Activated T-helper 1 cell treated with Interleukin-2 at 50 U/mL for 16 hours (primary cell): ENCODE results near the gene RCBTB2.

Experiments used
- DNase-seq: peaks from one replicate; pipeline ENCODE4 v3.0.0-alpha.2; 2020; ENCODE audit warnings: low read depth

The RCBTB2 gene

DNA sequence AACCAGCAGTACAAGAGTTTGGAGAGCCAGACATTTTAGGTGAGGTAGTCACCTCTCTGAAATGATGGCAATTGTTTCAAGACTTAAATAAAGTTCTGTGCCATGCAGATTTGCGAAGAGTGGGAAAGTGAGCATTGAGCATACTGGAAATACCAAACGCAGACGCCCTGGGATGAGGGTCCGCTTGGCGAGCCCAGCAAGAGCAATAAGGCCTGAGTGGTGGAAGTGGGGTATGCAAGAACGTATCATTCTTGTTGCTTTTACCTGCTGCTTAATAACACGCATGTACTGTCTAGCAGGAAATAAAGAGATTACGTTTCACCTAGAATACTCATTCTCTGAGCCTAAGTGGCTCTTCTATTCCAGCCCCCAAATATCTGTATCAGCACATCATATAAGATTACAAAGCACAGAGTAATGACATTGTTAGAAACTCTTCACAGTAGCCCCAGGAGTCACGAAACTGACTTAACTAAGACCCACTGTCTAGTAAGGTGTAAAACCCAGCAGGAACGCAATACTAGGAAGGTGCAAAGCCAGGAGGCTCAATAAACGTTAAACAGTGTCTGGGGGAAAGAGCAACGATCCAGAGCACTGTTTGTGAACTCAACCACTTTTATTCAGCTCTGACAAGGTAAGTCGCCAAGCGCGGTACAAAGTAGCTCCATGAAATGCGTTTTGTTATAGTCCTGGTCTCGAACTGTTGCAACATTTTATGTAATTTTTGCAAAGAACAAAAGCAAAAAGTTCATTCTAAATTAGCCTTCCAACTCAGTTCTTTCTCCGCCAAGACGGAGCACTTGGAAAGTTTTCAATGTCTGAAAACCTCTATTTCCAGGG, 1.2 kb downstream of the RCBTB2 start:
- no peak for DNase-seq

DNA sequence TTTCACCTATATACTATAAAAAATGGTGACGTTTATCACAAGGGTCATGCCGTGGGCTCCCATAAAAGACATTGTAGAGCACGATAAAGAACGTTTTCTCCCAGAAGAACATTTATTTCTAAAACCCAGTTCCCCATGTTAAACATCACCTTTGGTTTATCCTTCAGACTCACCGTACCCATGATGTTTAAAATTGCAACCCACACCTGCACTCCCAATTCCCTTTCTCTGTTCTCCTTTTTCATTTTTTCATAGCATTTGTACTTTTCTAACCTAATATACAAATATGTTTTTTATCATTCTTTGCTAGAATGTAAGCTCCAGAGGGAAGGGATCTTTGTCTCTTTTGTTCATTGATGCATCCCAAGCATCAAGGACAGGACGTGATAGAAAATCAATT, 2.0 kb downstream of the RCBTB2 start:
- DNase-seq, result no peak

DNA sequence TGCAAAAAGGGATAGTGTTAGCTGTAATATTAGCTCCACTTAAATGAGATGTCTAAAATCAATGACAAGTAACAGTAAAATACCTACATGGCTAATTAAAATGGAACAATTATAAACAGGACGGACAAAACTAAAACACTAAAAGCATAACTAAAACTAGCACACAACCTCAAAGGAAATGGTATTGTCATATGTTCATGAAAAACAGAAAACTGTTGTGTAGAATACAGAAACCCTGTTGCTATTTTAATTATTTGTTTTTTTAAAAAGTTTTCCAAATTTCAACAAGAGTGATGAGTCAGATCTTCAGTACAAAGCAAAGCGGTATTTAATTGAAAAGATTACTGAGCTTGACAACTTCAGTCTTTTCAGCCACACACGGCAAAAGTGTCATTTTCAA, 4.2 kb downstream of the RCBTB2 start:
- DNase-seq, result no peak

DNA sequence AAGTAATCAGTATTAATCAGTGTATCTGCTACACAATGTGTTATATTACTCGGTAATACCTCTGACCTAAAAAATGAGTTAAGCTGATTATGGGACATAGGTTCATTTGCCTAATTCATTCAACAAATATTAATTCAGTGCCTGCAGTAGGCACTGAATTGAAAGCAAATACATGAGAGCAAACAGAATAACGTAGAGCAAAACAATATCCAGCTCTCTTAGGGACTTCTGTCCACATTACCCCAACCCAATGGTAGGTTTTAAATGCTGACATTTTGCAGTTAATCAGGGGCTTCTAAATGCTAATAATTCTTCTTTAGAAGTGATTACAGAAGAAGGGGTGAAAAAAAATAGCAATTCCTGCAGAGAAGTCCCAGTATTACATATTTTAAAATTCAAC, 4.9 kb downstream of the RCBTB2 start:
- DNase-seq, result no peak

DNA sequence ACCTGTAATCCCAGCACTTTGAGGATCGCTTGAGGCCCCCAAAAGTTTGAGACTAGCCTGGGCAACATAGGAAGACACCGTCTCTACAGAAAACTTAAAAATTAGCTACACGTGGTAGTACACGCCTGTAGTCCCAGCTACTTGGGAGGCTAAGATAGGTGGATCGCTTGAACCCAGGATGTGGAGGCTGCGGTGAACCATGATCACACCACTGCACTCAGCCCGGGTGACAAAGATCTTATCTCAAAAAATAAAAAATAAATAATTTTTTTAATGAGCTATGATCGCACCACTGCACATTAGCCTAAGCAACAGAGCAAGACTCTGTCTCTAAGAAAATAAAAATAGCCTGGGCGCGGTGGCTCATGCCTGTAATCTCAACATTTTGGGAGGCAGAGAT, 6.6 kb downstream of the RCBTB2 start:
- no peak for DNase-seq

DNA sequence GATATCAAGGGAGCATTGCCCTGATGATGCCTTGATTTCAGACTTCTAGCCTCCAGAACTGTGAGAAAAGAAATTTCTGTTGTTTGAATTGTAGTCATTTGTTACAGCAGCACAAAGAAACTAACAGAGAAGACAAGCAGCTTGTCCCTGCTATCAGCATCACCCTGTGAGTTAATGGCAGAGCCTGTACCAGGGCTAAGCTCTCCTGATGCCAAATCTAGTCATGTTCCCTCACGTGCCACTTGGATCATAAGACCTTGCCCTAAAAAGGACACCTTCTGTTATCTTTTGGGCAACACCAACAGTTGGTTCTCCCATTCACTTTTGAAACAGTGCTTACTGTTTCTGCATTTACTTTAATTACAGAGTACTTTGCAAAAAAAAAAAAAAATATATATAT, 14.8 kb downstream of the RCBTB2 start:
- no peak for DNase-seq

DNA sequence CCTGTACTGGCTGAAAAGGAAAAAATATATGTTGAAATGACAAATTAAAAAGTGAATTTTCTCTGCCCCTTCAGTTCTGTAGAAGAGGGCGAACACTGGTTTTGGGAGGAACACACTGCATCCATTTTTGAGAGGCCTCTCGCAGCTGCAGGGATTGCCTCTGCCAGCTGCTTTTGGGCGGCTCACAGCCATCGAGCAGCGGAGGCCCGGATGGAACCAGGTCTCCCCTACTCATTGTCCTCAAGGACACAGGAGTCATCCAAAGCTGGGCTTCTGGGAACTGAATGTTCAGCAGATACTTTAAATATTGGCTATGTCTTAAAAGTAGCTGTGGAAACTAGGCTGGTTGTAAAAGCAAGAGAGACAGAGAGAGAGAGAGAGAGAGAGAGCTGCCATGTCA, 17.1 kb downstream of the RCBTB2 start:
- DNase-seq, result no peak

DNA sequence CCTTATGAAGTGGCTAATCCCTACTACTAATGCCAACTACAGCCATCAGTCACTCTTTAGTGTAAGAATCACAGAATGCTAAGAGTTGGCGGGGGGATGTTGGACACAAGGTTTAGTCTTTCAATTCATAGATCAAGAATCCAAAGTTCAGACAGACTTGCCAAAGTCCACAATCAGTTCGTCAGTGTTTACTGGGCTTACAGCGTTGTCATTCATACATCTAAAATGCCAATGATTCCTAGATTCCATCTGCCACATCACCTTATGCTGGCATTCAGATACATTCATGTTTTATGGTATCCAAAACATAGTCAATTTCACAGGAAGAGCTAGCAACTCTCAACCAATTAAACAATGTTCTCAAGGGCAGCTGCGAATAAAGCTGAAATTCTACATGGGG, 18.1 kb downstream of the RCBTB2 start:
- DNase-seq, result no peak

DNA sequence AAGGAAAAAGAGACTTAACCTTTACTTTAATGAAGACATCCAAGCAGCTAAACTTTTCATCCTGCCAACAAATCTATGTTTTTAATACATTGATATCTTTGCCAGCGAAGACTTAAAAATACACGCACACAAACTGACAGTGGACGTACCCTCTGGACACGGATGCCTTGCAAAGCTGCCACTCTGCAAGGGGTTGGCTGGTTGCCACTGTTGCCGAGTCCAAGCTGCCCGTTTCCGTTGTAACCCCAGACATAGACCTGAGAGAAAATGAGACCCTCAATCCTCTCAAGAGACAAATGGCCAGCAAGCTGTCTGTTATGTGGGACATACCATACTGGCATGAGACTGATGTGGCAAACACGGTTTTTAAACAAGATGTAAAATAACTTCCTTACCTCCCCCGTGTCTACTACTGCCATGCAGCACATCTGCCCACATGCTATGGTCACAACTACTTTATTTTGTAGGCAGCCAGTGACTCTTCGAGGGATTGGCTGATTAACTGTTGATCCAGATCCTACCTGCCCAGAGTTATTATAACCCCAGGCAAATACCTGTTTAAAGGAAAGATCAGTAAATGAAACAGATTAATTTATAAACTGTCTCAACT, 21.2 kb downstream of the RCBTB2 start:
- no peak for DNase-seq

DNA sequence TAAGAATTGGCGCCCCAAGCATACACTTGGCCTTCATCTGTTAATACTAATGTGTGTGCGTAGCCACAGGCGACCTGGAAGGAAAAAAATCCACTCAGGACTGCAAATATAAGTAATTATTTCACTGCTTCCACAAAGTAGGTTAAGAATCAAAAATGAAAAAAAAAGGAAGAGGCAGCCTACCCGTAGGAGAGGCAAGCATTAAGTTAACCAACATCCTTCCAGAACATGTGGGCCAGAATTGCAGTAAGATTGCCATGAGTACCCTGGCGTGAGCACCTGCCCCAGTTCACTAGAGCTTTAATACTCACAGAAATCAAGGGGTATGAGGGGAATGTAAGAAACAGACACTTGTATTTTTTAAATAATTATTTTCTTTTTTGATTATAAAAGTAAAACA, 22.2 kb downstream of the RCBTB2 start:
- no peak for DNase-seq

DNA sequence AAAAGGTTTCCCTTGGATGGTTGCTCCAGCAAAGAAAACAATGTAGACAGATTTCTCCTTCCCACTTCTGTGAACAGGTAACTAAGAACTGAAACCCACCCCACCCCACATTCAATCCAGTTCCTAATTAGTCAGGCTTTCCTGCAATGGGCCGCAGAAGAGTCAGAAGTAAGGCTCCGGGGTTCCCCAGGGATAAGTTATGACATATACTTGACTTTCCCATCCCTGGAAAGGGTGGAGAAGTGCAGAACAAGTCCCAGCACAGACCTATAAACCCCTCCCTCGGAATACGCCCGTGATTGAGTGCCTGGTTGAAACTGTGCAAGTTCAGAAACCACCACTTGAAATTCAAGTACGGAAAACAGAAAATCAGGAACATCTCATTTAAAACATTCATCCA, 24.9 kb downstream of the RCBTB2 start:
- no peak for DNase-seq

DNA sequence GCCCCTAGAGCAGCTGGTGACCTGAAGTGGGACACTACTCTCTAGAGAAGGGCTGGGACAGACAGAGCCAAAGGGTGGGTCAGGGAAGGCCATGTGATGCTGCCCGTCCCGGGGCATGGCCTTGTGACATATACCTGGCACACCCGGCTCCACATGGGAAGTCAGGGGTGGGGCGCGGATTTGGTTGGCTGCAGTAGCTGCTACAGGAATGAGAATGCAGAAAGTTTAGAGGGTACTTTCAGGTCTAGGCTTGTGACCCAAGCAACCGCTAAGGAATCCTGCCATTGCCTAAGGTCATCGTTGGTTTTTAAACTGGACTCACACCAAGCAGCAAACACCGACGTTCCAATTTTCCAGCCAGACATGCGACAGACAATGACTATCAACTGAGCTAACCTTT, 25.9 kb downstream of the RCBTB2 start:
- no peak for DNase-seq

DNA sequence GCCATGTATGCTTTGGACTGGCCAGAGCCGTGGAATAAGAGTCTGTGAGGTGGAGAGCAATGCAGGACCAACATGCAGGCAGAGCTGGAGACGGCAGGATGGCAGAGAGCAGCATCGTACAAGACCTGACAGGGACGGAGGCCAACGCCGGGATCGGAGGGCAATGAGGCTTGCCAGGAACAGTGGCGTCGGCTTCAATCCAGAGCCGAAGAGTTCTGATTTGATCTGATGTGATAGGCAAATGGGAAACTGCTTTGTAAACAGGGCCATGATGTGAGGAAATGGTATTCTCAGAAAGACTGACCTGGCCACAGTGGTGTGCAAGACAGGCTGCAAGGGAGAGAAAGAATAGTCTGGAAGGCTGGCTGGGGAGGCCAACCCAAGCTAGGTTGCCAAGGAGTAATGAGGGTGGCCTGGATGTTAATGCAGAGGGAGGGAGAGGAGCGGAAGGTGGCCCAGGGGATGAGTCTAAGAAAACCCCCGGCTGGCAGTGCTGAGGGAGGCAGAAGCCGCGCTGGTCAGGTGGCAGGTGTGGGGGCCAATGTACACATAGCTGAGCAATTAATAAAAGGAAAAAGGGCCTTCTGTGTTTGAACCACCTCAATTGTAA, 26.7 kb downstream of the RCBTB2 start:
- no peak for DNase-seq

DNA sequence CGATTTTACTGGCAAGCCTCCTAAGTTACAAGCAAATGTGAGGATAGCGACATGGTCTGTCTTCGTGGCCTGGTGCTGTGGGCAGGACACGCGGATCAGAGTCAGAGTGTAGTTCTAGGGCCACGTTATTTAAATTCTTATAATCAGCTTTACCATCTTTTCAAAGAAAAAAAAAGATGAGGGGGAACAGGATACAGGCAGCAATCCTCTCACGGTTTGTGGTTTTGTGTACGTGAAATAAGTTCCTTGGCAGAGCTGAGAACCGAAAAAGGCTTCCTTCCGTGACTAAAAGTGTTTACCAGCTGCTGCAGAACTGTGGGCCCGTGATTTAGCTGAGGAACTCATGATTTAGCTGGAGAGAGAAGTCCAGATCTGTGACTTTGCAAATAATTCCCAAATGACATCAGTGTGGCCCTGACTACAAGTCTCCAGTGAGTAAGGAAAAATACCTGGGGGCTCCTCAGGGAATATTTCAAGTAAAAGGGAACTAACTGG, 27.2 kb downstream of the RCBTB2 start:
- peak; percentile 33 for DNase-seq

DNA sequence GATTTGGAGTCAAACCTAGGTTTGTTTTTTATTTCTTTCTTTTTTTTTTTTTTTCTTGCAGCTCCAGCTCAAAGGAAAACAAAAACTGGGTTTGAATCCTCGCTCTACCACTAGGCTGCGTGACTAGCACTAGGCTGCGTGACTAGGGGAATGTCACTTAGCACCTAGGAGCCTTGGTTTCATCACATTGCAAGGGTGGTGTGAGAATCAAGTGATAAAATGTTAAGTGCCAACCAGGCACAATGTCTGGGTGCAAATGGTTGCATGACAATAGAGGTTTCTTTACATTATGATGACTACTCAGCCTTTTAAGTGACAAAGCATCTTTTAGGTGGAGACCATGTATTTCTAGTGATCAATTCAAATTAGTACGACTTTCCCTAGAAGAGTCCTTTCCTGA, 27.9 kb downstream of the RCBTB2 start:
- no peak for DNase-seq

DNA sequence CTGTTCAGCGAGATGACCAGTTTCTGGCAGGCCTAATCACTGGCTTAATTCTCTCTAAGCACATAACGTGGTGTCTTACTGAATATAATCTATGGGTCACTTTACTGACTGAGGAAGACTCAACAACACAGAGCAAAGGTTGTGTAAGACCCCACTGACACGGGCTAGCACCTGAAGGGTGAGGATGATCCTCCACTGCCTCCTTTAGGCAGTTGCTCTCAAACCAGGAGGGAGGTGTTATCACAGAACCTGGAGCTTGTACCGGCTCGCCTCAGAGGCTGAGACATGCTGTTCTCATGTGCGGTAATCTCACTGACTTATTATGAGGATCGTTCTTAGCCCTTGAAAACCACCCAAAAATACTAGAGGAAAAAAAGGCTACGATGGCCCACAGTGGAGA, 28.3 kb downstream of the RCBTB2 start:
- no peak for DNase-seq

DNA sequence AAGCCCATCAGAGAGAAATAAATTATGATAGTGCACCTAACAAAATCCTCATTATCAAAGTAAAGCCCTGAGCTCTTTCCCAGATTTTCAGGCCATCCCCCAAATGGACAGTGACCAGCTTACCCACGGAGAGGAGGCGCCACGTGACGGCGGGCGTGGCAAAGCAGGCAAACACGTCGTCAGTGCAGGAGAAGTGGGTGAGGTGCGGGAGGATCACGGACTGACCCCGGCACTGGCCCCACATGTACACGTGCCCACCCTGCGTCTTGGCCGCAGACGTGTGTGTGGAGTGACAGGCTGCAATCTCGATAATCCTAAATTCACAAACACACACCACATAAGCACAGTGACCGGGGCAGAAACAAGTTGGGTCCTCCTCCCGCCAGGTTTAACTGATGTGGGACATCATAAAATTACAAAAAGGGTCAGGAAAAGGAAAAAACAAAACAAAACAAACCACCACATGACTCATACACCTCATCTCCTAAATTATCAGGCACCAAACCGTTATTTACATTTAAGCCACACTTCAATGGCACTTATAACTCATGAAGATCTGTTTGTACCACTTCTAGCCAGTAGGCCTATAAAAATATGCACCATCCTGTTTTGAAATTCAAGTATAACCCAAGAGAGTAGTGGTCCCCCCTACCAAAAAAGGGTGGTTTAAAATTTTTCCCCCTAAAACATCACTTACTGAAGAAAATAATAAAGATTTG, 30.1 kb downstream of the RCBTB2 start:
- DNase-seq, result no peak

DNA sequence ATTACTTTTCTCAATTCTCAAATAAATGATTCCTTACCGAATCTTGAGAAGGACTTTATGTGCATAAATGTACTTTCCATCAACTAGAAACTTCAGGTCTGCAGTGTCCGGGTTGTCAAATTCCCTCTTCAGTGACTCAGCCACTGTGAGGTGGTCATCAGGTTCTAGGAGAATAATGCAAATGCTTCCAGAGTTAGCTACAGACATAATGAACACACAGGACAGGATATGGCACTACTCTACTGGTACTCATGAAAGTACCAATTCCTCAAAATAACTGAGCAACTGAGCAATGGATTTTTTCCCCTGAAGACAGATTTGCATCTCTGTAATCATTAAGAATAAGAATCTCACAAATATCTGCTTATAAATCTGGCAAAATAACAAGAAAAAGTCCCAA, 31.2 kb downstream of the RCBTB2 start:
- DNase-seq, result no peak

DNA sequence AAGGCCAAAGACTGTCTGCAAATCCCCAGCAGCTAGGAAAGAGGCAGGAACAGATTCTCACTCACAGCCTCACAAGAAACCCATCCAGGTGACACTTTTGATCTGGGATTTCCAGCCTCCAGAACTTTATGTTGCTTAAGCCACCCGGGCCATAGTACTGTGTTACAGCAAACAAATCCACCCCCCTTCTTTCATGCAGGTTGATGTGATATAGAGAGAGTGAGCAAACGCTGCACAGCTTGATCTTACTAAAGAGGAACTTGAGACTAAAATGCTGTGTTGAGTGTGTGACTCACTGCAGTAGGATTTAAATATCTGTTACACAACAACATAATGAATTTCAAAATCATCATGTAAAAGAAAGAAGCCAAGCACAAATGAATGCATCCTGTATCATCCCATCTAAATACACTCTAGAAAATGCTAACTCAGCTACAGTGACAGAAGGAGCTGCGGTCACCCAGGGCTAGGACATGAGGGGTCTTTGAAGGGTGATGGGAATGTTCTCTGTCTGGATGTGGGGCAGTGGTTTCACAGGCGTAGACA, 32.2 kb downstream of the RCBTB2 start:
- DNase-seq, result no peak

DNA sequence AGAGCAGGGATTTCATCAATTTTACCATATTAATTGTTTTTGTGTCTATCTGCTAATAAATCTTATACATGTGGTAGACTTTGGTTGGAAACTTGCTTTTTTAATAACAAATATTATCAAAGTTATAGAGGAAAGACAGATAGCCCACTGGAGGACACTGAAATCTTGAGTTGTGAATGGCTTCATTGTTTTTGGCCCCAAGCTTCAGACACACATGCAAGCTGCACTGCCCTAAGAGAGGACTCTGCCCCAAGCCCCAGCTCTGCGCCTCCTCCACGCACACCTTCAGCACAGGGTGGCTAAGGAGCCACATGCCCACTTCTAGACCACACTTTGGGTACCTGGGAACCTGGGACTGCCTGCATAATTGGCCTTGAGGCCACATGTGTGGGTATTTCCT, 35.2 kb downstream of the RCBTB2 start:
- no peak for DNase-seq

DNA sequence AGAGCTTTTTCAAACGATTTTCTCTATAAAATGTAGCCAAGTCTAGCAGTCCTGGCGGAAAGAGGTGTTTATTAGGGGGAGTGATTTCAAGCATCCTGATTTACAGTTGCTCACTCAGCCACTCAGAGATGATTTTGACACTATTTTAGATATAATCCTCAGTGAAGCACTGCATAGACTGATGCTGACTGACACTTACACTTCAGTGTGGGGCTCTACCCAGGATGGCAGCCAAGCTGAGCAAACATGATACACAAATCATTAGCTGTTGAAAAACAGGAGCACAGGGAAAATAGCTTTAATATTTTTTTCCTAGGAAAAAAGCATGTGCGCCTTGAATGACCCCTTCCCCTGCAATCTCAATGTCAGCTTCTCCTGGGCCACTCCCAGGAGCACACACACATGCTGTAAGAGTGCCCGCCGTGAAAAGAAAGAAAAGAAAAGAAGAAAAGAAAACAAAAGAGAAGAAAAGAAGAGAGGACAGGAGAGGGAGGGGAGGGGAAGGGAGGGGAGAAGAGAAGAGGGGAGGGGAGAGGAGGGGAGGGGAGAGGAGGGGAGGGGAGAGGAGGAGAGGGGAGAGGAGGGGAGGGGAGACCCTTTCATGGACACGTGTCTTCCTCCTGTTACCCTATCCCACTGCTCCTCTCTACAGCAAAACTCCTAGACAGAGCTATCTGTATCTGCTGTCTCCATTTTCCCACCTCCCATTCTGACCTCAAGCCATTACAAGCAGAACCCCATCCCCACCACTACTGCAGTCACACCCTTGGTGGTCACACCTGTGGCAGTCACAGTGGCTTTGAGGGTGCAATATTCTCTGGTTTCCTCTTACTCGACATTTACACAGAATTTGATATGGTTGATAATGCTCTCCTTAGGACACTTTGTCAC, 36.4 kb downstream of the RCBTB2 start:
- no peak for DNase-seq
